HG02970 (cell line): Measurements from ENCODE around the gene SS18.

ENCODE experiments used
- ATAC-seq: cut with Tn5 transposase; IDR thresholded peaks from one replicate; pipeline ENCODE4 v1.9.1; 2021; ENCODE audit warnings: mild to moderate bottlenecking, moderate library complexity, moderate number of reproducible peaks; ENCODE audit not compliant: unreplicated experiment, low FRiP score

The SS18 gene

DNA sequence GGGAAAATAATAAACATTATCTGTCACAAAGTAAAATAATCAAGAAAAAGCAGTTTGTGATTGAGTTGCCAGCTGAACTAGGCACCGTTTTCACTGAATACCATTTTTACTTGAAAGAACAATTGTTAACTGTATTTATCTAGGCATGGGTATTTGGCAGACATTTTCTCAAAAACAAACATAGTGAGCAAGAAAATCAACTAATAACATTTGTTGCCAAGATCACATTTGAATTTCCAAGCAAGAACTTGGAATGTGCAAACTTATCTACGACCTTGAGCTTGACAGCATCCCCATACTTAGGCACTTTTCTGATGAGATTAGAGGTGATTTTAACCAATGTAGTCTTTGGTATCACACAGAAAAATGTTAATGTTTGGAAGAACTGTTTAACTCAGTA lies 16.7 kb downstream of the SS18 start:
- ATAC-seq = no peak

GRCh38 chr18:26071725-26072124 lies 18.7 kb downstream of the SS18 start:
- ATAC-seq = no peak

GRCh38 chr18:26071020-26071419 lies 19.4 kb downstream of the SS18 start:
- ATAC-seq = no peak

DNA sequence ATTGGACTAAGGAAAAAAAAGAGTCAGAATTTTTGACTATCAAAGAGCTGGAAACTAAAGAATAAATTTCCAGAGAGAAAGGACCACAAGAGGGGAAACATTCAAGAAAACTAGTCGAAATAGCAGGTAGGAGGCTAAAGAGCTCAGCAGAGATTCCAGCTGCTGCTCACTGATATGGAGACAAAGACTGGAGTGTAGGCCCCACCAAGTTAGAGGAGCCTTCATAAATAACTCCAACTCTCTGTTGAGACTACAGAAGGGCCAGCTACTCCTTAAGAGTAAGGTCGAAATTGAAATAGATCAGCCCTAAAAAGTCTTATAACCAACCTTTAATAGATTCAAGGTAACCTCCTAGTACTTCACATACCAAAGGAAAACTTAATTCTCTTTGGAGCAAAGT lies 31.1 kb downstream of the SS18 start:
- no peak for ATAC-seq

DNA sequence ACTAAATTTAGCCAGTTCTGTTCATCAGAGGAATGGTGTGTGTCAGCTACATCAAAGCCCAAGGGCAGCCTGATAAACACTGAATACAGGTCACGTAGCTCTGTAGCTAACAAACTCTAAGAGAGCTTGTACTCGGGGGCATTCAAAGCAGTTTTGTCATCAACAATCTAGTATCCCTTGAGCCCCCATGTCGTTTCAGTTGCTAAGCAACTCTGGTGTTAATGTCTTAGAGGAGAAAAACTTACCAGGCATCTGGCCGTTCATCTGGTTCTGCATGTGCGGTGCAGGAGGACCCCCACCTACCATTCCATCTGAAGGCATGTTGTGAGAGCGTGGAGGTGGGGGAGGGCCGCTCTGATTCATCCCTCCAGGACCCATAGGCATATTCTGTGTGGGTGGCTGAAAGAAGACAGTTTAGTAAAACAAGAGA lies 33.1 kb downstream of the SS18 start:
- no peak for ATAC-seq

DNA sequence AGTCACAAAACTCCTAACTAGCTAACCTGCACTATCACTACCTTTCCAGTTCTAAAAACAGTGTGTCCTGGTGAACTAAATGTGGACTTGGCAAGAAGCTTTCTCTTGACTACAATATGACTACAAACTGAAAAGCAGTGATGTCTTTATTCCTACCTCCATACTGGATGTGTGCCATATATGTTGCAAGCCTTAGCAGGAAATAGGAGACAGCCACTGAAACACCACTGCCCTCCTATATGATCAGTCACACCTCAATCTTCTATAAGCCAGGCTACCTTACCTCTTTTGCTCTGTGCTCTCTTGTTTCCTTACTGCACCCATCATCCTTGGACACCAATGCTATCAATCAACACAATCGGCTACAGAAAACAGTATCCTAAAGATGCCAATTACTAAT lies 34.1 kb downstream of the SS18 start:
- no peak for ATAC-seq

- no peak for ATAC-seq
These were observed 37.9 kb downstream of the SS18 start for GRCh38 chr18:26052505-26052904.

GRCh38 chr18:26051843-26052242 lies 38.6 kb downstream of the SS18 start:
- ATAC-seq = no peak

- ATAC-seq = no peak
These were observed 43.9 kb downstream of the SS18 start for GRCh38 chr18:26046419-26047077.

DNA sequence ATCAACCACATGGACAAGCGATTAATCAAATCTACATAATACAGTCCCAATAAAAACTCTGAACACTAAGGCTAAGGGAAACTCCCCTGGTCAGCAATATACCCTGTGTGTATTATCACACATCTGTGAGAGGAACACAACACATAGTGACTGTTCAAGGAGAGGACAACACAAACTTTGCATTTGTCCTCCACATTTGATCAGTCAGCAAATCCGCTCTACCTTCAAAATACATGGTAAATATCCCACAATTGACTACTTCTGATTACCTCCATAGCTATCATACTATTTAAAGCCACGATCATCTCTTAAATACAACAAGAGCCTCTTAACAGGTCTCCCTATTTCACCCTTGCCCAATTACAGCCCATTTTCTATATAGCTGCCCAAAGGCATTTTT lies 45.6 kb downstream of the SS18 start:
- ATAC-seq = no peak

- ATAC-seq = no peak
These were observed 50.3 kb downstream of the SS18 start for GRCh38 chr18:26040051-26040656.

DNA sequence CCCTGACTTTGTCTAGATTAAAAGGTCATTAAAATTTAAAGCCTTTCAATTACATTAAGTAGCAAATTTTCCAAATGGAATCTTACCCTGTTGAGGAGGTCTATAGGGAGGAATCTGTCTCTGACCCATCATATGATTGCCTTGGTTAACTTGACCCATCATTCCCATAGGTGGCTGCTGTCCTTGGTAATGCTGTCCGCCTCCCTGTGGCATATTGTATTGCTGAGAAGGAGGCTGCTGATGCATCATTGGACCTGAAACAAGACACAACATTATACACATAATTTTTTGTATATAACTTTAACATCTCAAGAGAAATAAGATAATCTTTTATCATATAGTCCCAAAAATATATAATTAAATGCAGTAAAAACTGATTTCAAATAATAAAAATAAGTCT lies 51.2 kb downstream of the SS18 start:
- ATAC-seq = no peak

GRCh38 chr18:26036635-26037034 lies 53.8 kb downstream of the SS18 start:
- ATAC-seq = no peak

DNA sequence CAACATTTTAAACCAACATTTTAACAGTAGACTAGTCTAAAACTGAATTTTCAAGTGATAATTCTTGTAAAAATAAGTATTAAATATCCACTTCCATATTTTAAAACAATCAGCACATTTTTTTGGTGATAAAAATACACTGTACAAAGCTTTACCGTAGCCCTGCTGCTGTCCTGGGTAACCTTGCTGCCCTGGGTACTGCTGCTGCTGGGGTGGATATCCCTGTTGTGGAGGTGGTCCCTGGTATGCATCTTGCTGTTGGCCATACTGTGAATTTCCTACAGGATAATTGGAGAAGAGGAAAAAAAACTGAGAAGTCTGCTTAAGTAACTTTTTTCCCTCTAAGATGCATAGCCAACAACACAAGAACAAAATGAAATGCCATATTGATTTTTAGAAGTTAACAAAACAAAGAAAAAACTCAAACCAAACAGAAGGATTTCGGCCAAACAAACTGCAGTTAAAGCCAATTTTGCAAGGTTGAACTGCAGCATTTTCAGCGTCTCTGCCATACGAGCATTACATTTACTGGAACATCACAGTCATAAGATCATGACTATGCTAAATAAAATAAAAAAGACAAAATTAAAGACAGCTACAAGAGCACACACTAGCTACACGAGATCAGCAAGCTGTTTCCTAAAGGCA lies 55.4 kb downstream of the SS18 start:
- no peak for ATAC-seq

GRCh38 chr18:26022585-26022984 lies 67.8 kb downstream of the SS18 start:
- ATAC-seq = no peak

DNA sequence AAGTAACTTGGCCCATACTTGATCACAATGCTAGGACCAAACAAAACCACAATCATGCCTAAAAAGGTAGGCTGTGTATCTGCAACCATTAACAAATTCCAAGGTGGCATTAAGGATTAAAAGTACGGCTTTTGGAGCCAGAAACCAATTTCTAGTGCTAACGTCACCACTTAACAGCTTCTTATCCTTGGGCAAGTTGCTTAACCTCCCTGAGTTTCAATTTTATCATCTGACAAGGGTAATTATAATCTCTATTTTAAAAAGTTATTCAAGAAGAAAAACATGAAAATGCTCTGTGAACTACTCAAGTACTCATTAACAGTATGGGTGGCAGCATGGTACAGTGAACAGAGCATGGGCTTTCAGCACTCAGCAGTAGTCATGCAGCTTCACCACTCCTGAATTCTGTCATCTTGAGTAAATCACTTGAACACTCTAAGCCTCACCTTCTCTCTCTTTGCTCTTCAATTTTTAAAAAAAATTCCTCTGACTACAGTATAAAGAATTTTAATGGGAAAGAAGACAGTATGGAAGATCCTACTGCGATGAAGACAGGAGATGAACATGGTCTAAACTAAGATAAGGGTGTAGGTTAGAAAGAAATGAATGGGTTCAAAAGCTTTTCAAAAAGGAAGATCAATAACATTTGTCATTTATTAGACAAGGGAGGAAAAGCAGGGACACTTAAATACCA lies 69.2 kb downstream of the SS18 start:
- ATAC-seq = no peak

GRCh38 chr18:26017929-26018328 lies 72.5 kb downstream of the SS18 start:
- ATAC-seq = no peak

GRCh38 chr18:26014462-26014861 lies 76.0 kb downstream of the SS18 start:
- no peak for ATAC-seq

- no peak for ATAC-seq
These were observed 81.8 kb downstream of the SS18 start for GRCh38 chr18:26008619-26009018.

GRCh38 chr18:26008096-26008495 lies 82.3 kb downstream of the SS18 start:
- ATAC-seq = no peak

GRCh38 chr18:26005950-26006349 lies 84.5 kb downstream of the SS18 start:
- no peak for ATAC-seq
